ENCODE results near the gene ARNT2. TPM values are rescaled to one million over a fixed set of nuclear protein-coding genes. Genes with fewer than 3 reads are reported as not detected.
A peak's percentile ranks its signal among the peaks of the same experiment; 100 is the strongest.

ARNT2 gene
- total and polyA plus RNA-seq, 12 donors, result 2.0 to 6.4 (median 3.5) TPM

DNA sequence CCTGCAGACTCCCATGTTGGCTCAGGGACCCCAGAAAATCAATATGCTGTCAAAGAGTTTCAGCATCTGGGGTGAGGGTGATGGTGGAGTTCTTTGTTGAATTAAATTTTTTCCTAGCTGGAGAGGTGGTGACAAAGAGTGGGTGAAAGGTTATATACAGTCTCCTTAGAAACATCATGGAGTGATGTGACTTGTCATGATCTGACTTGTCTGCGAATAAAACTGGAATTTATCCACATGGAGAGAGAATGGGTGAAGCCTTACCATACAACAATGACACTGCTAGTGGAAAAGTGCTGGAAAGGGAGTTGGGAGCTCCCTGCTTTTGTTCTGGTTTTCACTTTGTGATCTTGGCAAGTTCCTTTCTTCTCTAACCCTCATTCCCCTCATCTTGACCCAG, 75.0 kb downstream of the ARNT2 start:
- no peak overlapping the region for H3K4me3 ChIP-seq
- H3K9me3 ChIP-seq (replicated peaks in 1 of 3), result no peaks in the 10 kb centered on the region
- H3K36me3 ChIP-seq (replicated peaks in 1 of 2), result no peaks in the 10 kb centered on the region
- no peak for DNase-seq
- intact Hi-C loops (cut with DNase I), result no loop called here
- WGBS, 4 donors, result 80 to 98% (median 94%) methylated on average over 1 of the region's 1 CpG
- no peaks in the 10 kb centered on the region for H3K27me3 ChIP-seq
- TF ChIP-seq POLR2A (IDR thresholded peaks at IDR 0.05), result no peak
- TF ChIP-seq, protein P1, sequence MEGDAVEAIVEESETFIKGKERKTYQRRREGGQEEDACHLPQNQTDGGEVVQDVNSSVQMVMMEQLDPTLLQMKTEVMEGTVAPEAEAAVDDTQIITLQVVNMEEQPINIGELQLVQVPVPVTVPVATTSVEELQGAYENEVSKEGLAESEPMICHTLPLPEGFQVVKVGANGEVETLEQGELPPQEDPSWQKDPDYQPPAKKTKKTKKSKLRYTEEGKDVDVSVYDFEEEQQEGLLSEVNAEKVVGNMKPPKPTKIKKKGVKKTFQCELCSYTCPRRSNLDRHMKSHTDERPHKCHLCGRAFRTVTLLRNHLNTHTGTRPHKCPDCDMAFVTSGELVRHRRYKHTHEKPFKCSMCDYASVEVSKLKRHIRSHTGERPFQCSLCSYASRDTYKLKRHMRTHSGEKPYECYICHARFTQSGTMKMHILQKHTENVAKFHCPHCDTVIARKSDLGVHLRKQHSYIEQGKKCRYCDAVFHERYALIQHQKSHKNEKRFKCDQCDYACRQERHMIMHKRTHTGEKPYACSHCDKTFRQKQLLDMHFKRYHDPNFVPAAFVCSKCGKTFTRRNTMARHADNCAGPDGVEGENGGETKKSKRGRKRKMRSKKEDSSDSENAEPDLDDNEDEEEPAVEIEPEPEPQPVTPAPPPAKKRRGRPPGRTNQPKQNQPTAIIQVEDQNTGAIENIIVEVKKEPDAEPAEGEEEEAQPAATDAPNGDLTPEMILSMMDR (IDR thresholded peaks at IDR 0.05), result no peak
- H3K27ac ChIP-seq, result peak overlapping the region in 1 of 5 donors; percentile 14
- H3K4me1 ChIP-seq (replicated peaks in 1 of 2), result peaks cover 0 to 18% of the 10 kb centered on the region in 2 donors

- H3K27me3 ChIP-seq, result no peaks in the 10 kb centered on the region
- no peak for TF ChIP-seq POLR2A (IDR thresholded peaks at IDR 0.05)
- TF ChIP-seq, protein P1 (IDR thresholded peaks at IDR 0.05), result no peak
- H3K9me3 ChIP-seq (replicated peaks in 1 of 3), result no peaks in the 10 kb centered on the region
- peak in 4 of 7 donors; percentile 16 to 55 (median 31) for DNase-seq
- no peak overlapping the region for H3K4me3 ChIP-seq
- H3K36me3 ChIP-seq (replicated peaks in 1 of 2), result no peaks in the 10 kb centered on the region
- H3K4me1 ChIP-seq (replicated peaks in 1 of 2), result peaks cover 0 to 18% of the 10 kb centered on the region in 2 donors
- 73 to 83% (median 76%) methylated on average over 4 to 6 of the region's 6 CpGs for WGBS, 4 donors
- H3K27ac ChIP-seq, result peak overlapping the region in 3 of 5 donors; percentile 13 to 83 (median 75)
- intact Hi-C loops (cut with DNase I), result no loop called here
Measured at GRCh38 chr15:80480171-80480811, 76.1 kb downstream of the ARNT2 start.

DNA sequence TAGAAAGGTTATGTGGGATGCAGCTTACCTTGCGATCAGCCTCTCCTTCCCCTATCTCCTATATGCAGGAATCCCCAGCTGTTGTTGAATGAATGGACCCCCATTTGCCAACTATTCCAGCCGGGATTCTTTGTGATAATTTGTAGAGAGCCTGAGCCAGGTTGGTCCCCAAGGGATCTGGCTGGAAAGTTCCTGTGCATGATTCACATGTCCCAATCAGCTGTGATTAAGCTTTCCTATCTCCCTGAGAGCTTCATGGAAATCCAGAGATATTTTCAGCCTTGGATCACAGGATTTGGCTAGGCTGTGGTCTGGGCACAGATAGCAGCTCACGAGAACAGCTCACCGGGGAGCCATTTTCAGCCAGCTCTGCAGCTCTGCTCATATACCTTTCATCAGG, 76.7 kb downstream of the ARNT2 start:
- Histone ChIP-seq H3K9me3 (replicated peaks in 1 of 3) (no peaks in the 10 kb centered on the region), H3K27me3 (no peaks in the 10 kb centered on the region), H3K27ac (peak overlapping the region in 3 of 5 donors; percentile 41 to 83 (median 75)), H3K36me3 (replicated peaks in 1 of 2) (no peaks in the 10 kb centered on the region), H3K4me1 (replicated peaks in 1 of 2) (peaks cover 0 to 18% of the 10 kb centered on the region in 2 donors), H3K4me3 (no peak overlapping the region)
- TF ChIP-seq, protein P1 (IDR thresholded peaks at IDR 0.05), result no peak
- TF ChIP-seq POLR2A (IDR thresholded peaks at IDR 0.05), result no peak
- WGBS, 4 donors, result 33 to 40% (median 37%) methylated on average over 3 to 4 of the region's 4 CpGs
- peak; percentile 52 to 82 (median 76) for DNase-seq
- intact Hi-C loops (cut with DNase I), result no loop called here

- no peak overlapping the region for H3K27ac ChIP-seq
- no peaks in the 10 kb centered on the region for H3K36me3 ChIP-seq (replicated peaks in 1 of 2)
- TF ChIP-seq, protein P1 (IDR thresholded peaks at IDR 0.05), result no peak
- no peak for TF ChIP-seq POLR2A (IDR thresholded peaks at IDR 0.05)
- no peaks in the 10 kb centered on the region for H3K27me3 ChIP-seq
- no peak for DNase-seq
- intact Hi-C loops (cut with DNase I), result no loop called here
- H3K9me3 ChIP-seq (replicated peaks in 1 of 3), result no peaks in the 10 kb centered on the region
- WGBS, 4 donors, result 63 to 81% (median 71%) methylated on average over 1 of the region's 1 CpG
- H3K4me1 ChIP-seq (replicated peaks in 1 of 2), result peaks cover 0 to 18% of the 10 kb centered on the region in 2 donors
- no peak overlapping the region for H3K4me3 ChIP-seq
Measured at GRCh38 chr15:80482696-80483095, 78.5 kb downstream of the ARNT2 start.
